Caki2 (cell line): ENCODE measurements around the gene ACTR8. TPM values are rescaled to one million over a fixed set of nuclear protein-coding genes. Genes with fewer than 3 reads are reported as not detected.

ENCODE experiments used
- DNase-seq: peaks from one replicate; pipeline ENCODE4 v3.0.0-alpha.2; 2015; ENCODE audit warnings: low read depth
- in situ Hi-C: cut with HindIII; loops from 2 replicates; pipeline ENCODE4 v1.10.0; 2016; ENCODE audit warnings: low sequenced_read_pairs, low pct_unique_long_range_greater_than_20kb, mixed read lengths
- total RNA-seq: library from RNA; depleted of rRNA; stranded (reverse); fragments of >200 nt; shearing (Covaris generic); gene quantifications from 2 replicates; pipeline ENCODE4 v1.2.3, GENCODE V29; 2014; ENCODE audit warnings: low replicate concordance; rRNA removed

ACTR8 gene
- total RNA-seq, 1 experiment from 2014 or later: 18.5 TPM

GRCh38 chr3:53820756-53821580 lies 61.0 kb downstream of the ACTR8 start:
- in situ Hi-C loops: no loop called here
- DNase-seq: no peak

- no peak for DNase-seq
- in situ Hi-C loops: no loop called here
These were observed 61.9 kb downstream of the ACTR8 start for GRCh38 chr3:53820084-53820483.

DNA sequence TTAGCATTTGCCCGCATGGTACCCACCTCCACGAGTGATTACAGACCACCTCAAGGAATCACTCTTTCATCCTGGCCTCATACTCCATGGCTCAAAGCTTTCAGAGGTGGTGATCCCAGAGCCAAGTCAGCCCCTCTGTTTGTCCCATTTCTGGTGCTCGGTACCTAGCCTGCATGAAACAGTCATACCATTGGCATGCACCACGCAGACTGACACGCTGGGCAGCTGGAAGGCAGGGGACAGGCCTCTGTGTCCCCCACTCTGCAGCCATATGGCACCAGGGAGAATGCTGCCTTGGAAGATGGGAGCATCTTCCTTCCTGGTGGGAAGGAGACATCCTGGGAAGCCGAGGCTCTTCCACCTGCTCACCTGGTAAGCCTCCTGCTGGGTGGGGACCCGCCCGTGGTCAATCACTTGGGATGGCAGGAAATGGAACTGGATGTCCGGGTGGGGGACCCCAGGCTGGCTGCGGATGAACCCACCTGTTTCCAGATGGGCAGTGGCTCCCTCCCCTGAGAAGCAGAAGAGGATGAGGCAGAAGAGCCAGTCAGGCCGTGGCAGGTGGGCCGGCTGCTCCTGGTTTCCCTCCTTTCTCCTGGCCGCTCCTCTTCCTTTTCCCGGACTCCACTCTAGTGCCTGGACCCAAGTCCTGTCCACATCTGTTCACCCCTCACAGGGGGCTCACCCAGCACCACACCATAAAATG lies 62.6 kb downstream of the ACTR8 start:
- in situ Hi-C loops: no loop called here
- DNase-seq: no peak

DNA sequence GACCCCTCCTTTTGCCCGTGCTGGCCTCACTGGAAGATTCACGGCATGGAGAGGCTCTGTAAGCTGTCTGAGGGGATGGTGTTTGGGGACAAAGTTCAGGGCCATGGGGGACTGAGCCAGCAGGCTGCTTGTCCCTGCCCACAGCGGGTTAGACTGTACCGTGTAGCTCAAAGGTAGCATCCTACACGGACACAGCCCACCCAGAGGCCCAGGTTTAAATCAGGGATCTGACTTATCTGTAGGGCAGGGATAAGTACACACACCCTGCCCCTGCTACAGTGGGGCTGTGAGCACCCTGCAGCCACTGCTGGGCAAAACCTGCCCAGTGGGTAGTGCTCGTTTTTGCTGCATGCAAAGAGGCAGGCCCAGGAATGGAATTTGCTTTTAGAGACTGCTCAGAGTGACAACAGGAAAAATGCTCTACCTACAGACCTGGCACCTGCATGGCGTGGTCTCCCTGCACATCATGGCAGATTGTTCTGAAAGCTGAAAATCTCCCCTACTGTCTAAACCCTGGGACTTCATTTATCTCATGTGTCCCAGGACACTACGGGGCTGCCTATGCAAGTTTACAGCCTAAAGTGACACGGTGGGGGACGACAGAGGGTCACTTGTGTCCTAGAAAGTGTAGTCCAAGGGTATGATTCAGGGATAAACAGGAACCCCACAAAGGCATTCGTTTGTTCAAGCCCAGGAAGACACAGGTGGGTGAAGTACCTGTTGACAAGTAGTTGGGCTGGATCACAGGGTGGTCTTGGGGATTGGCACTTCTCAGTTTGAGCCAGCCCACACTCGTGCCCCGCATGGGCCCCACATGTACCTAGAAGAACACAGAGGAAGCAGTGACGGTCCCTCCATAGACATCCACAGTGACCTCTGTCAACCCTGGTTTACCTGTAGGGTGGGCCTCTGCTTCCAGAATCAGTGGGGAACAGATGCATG lies 63.5 kb downstream of the ACTR8 start:
- in situ Hi-C loops: no loop called here
- DNase-seq: no peak

DNA sequence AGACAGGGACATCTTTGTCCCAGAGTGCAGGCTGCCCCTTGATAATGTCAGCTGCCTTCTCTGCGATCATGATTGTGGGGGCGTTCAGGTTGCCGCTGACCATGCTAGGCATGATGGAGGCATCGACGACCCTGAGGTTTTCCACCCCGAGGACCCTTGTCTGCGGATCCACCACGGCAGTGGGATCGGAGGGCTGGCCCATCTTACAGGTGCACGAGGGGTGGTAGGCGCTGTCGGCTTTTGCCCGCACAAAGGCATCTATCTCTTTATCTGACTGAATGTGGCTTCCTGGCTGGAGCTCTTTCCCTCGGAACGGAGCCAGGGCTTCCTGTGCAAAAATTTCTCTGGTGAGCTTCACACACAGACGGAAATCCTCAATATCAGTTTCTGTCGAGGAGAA lies 64.1 kb downstream of the ACTR8 start:
- in situ Hi-C loops: no loop called here

GRCh38 chr3:53817211-53817610 lies 64.7 kb downstream of the ACTR8 start:
- in situ Hi-C loops: no loop called here
- DNase-seq: no peak

More for the DNA sequence above, 64.1 kb downstream of the ACTR8 start:
- DNase-seq: no peak

Other genes starting within 250 kb of the ACTR8 start
- gene CHDH, start 35.7 kb downstream of the ACTR8 start, total RNA-seq: 0.03 and 22.1 TPM in 2 replicates
- 0.41 and 2.7 TPM in 2 replicates for gene IL17RB, start 35.6 kb downstream of the ACTR8 start, total RNA-seq
- gene SELENOK, start 9.7 kb upstream of the ACTR8 start, total RNA-seq: 49.8 and 65.6 TPM in 2 replicates
- 4.1 and 6.1 TPM in 2 replicates for gene CACNA2D3, start 240.4 kb upstream of the ACTR8 start, total RNA-seq